Stomach smooth muscle (tissue), 2 donors: ENCODE measurements around the gene CRHBP.
"Not testable (repeated sequence)": the region's sequence is repeated elsewhere in the genome, so short reads cannot be mapped to it uniquely, and the experiment has no call there.

ENCODE experiments used
- H3K27ac ChIP-seq: one replicate; pipeline ENCODE4 v1.7.0; 2013; ENCODE audit warnings: mild to moderate bottlenecking, low read length, inconsistent platforms
- H3K27me3 ChIP-seq, 2 donors: one replicate each; pipeline ENCODE4 v1.7.0; 2013; ENCODE audit warnings: low read length in 2 of 2; ENCODE audit not compliant: insufficient read depth in 2 of 2, control insufficient read depth in 1 of 2
- H3K36me3 ChIP-seq, 2 donors: one replicate each; pipeline ENCODE4 v1.7.0; 2013; ENCODE audit warnings: low read length in 2 of 2; ENCODE audit not compliant: control insufficient read depth in 2 of 2, insufficient read depth in 2 of 2
- H3K4me1 ChIP-seq: one replicate; pipeline ENCODE4 v1.7.0; 2013; ENCODE audit warnings: low read length; ENCODE audit not compliant: control insufficient read depth, insufficient read depth
- H3K4me3 ChIP-seq, 2 donors: one replicate each; pipeline ENCODE4 v1.7.0; 2013; ENCODE audit warnings: low read length in 2 of 2
- H3K9ac ChIP-seq, 2 donors: one replicate each; pipeline ENCODE4 v1.7.0; 2013; ENCODE audit warnings: low read length in 2 of 2, mild to moderate bottlenecking in 1 of 2
- H3K9me3 ChIP-seq, 2 donors: one replicate each; pipeline ENCODE4 v1.7.0; 2013; ENCODE audit warnings: low read length in 2 of 2; ENCODE audit not compliant: control insufficient read depth in 2 of 2
- donor health status: healthy.
- donor health status: Pancreatic carcinoma.

CRHBP gene

GRCh38 chr5:76941000-76941399 is 11.8 kb upstream of the CRHBP start:
- H3K9ac ChIP-seq = no peak overlapping the region
- H3K27me3 ChIP-seq = peaks cover 0 to 2% of the 10 kb centered on the region in 2 donors
- no peak overlapping the region for H3K4me3 ChIP-seq

GRCh38 chr5:76941442-76941841 is 11.4 kb upstream of the CRHBP start:
- no peaks in the 10 kb centered on the region for H3K36me3 ChIP-seq
- H3K27me3 ChIP-seq = peaks cover 0 to 2% of the 10 kb centered on the region in 2 donors
- H3K27ac ChIP-seq = no peak overlapping the region
- no peak overlapping the region for H3K4me3 ChIP-seq
- no peaks in the 10 kb centered on the region for H3K9me3 ChIP-seq
- H3K4me1 ChIP-seq = no peaks in the 10 kb centered on the region
- no peak overlapping the region for H3K9ac ChIP-seq

More at GRCh38 chr5:76941000-76941399, 11.8 kb upstream of the CRHBP start:
- Histone ChIP-seq H3K27ac (no peak overlapping the region), H3K36me3 (no peaks in the 10 kb centered on the region), H3K9me3 (no peaks in the 10 kb centered on the region), H3K4me1 (no peaks in the 10 kb centered on the region)

DNA sequence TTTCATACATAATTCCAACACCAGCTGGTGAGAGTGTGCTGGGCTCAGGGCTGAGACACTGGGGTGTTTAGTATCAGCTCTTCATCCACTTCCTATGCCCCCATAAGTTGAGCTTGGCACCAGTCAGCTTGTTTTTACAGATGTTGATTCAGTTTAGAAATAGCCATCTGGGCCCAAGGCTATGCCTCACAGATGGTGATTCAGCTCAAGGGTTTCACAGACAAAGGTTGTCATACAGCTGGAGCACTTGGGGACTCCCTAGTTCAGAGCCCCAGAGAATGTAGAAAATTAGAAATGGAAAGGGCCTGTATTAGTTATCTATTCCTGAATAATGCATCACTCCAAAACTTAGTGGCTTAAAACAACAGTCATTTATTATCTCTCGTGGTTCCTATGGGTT is 10.3 kb upstream of the CRHBP start:
- Histone ChIP-seq H3K27me3 (peaks cover 0 to 2% of the 10 kb centered on the region in 2 donors), H3K9ac (no peak overlapping the region), H3K4me1 (no peaks in the 10 kb centered on the region), H3K4me3 (no peak overlapping the region), H3K27ac (no peak overlapping the region), H3K36me3 (no peaks in the 10 kb centered on the region), H3K9me3 (no peaks in the 10 kb centered on the region)

- no peaks in the 10 kb centered on the region for H3K4me1 ChIP-seq
- no peaks in the 10 kb centered on the region for H3K9me3 ChIP-seq
- no peak overlapping the region for H3K4me3 ChIP-seq
- no peaks in the 10 kb centered on the region for H3K36me3 ChIP-seq
- no peak overlapping the region for H3K27ac ChIP-seq
- H3K27me3 ChIP-seq = peaks cover 0 to 2% of the 10 kb centered on the region in 2 donors
- no peak overlapping the region for H3K9ac ChIP-seq
Measured at GRCh38 chr5:76943006-76943405, 9.8 kb upstream of the CRHBP start.

DNA sequence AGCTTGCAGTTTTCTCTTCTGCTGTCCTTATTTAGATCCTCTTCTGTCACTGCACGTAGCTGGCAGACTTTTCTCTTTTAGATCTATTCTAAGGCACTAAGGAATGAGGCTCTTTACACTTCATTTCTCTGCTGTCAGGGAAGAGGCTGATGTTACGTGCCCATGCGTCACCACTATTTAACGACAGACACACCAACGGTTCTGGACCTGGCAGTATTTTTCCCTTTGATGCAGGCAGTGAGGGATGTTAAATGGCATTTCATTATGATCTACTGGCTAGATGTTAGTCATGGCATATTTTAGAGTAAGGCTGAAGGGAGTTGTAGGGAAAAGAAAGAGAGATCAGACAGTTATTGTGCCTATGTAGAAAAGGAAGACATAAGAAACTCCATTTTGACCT is 8.2 kb upstream of the CRHBP start:
- H3K27me3 ChIP-seq = peaks cover 0 to 2% of the 10 kb centered on the region in 2 donors
- no peaks in the 10 kb centered on the region for H3K36me3 ChIP-seq
- no peak overlapping the region for H3K9ac ChIP-seq
- H3K9me3 ChIP-seq = no peaks in the 10 kb centered on the region
- no peak overlapping the region for H3K4me3 ChIP-seq
- no peaks in the 10 kb centered on the region for H3K4me1 ChIP-seq
- H3K27ac ChIP-seq = no peak overlapping the region

DNA sequence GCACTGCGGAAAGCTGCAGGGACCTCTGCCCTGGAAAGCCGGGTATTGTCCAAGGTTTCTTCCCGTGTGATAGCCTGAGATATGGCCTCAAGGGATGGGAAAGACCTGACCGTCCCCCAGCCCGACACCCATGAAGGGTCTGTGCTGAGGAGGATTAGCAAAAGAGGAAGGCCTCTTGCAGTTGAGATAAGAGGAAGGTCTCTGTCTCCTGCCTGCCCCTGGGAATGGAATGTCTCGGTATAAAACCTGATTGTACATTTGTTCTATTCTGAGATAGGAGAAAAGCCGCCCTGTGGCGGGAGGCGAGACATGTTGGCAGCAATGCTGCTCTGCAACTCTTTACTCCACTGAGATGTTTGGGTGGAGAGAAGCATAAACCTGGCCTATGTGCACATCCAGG is 7.6 kb upstream of the CRHBP start:
- not testable (repeated sequence) for H3K9me3 ChIP-seq, H3K27me3 ChIP-seq, H3K9ac ChIP-seq, H3K4me3 ChIP-seq, H3K27ac ChIP-seq, H3K4me1 ChIP-seq, H3K36me3 ChIP-seq

GRCh38 chr5:76946090-76946489 is 6.8 kb upstream of the CRHBP start:
- no peaks in the 10 kb centered on the region for H3K36me3 ChIP-seq
- H3K27ac ChIP-seq = no peak overlapping the region
- H3K4me3 ChIP-seq = no peak overlapping the region
- no peaks in the 10 kb centered on the region for H3K9me3 ChIP-seq
- H3K4me1 ChIP-seq = no peaks in the 10 kb centered on the region
- peaks cover under 1 to 2% of the 10 kb centered on the region in 2 donors for H3K27me3 ChIP-seq
- no peak overlapping the region for H3K9ac ChIP-seq

DNA sequence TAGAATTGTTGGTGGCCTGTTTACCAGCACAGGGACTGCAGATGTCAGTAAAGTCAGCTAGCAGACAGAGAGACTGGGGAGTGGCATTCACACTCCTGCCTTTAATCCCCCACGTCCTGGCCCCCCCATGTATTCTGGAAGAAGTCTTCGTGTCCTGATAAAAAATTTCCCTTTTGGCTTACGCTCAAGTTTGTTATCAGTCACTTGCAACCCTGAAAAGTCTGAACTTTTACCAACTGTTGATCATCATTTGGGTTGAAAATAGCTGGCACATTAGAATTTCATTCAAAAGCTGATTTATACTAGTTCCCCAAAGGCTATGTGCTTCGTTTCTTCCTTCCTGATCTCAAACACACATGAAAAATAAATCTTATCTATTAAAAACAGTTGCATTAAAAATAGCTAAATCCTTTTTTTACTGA is 5.8 kb upstream of the CRHBP start:
- Histone ChIP-seq H3K9ac (no peak overlapping the region), H3K36me3 (no peaks in the 10 kb centered on the region), H3K9me3 (no peaks in the 10 kb centered on the region), H3K4me3 (no peak overlapping the region), H3K27ac (no peak overlapping the region), H3K27me3 (peaks cover 2 to 3% of the 10 kb centered on the region in 2 donors), H3K4me1 (no peaks in the 10 kb centered on the region)

DNA sequence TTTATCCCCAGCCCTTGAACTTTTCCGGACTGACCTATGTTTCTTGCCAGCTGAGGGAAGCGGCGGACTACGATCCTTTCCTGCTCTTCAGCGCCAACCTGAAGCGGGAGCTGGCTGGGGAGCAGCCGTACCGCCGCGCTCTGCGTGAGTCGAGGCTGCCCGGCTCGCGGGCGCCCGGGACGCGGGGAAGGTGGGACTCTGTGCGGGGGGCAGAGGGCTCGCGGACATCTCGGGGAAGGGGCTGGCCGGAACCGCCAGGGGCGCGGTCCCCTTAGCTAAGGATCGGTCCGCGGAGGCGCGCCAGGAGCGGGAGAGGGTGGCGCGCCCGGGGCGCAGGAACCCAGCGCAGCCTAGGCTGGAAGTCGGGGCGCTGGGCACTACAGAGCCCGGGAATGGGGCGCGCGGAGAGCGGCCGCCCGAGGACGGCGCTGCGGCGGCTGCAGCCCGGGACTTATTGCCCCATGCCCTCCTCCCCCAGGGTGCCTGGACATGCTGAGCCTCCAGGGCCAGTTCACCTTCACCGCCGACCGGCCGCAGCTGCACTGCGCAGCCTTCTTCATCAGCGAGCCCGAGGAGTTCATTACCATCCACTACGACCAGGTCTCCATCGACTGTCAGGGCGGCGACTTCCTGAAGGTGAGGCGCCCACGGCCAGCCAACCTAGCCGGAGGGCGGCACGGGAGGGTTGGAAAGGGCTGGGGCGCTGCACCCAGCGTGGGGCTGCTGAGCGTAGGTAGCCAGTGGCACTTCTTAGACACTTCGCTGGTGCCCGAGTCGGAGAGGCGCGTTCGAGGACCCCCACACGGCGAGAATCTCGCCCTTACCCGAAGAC is 922 bp downstream of the CRHBP start:
- Histone ChIP-seq H3K36me3 (no peaks in the 10 kb centered on the region), H3K4me3 (peak overlapping the region in 1 of 2 donors; percentile 55), H3K9ac (no peak overlapping the region), H3K27me3 (peaks cover 6 to 18% of the 10 kb centered on the region in 2 donors), H3K27ac (no peak overlapping the region), H3K4me1 (no peaks in the 10 kb centered on the region), H3K9me3 (no peaks in the 10 kb centered on the region)

- peaks cover 6 to 18% of the 10 kb centered on the region in 2 donors for H3K27me3 ChIP-seq
- H3K4me1 ChIP-seq = no peaks in the 10 kb centered on the region
- no peak overlapping the region for H3K9ac ChIP-seq
- no peaks in the 10 kb centered on the region for H3K36me3 ChIP-seq
- H3K9me3 ChIP-seq = no peaks in the 10 kb centered on the region
- H3K27ac ChIP-seq = no peak overlapping the region
- peak overlapping the region in 1 of 2 donors; percentile 55 for H3K4me3 ChIP-seq
Measured at GRCh38 chr5:76954383-76954763, 1.5 kb downstream of the CRHBP start.

DNA sequence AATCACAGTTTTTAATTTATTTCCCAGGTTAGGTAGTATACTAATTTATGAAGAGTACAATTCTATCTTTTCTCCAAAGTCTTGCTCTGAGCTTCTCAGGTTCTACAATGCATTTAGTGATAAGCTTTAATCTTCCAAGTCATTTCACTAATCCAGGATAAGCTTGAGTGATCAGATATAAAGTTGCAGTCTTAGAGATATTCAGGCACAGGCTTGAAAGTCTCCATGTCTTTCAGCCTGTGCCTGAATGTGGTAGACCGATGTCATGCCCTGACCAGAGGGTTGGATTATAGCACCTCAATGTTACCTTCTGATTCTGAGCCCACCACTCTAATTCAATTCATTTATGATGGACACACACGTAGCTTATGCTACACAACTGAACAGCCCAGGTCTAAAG is 3.2 kb downstream of the CRHBP start:
- Histone ChIP-seq H3K4me1 (no peaks in the 10 kb centered on the region), H3K27ac (no peak overlapping the region), H3K4me3 (no peak overlapping the region), H3K9ac (no peak overlapping the region), H3K9me3 (no peaks in the 10 kb centered on the region), H3K36me3 (no peaks in the 10 kb centered on the region), H3K27me3 (peaks cover 6 to 18% of the 10 kb centered on the region in 2 donors)
